ENCODE measurements around the gene TACC2. TPM values are rescaled to one million over a fixed set of nuclear protein-coding genes. Genes with fewer than 3 reads are reported as not detected.
"Not testable (repeated sequence)": the region's sequence is repeated elsewhere in the genome, so short reads cannot be mapped to it uniquely, and the experiment has no call there.

Gene TACC2
- polyA plus RNA-seq, 3 donors from 2014 or later: not detected

- no peaks in the 10 kb centered on the region for H3K4me1 Mint-ChIP-seq
Observed at GRCh38 chr10:122068844-122069243, 79.9 kb downstream of the TACC2 start.

GRCh38 chr10:122072491-122072890, 83.5 kb downstream of the TACC2 start:
- H3K36me3 Mint-ChIP-seq: no peaks in the 10 kb centered on the region
- no peak for DNase-seq
- H3K9me3 Mint-ChIP-seq: peaks cover 0 to 9% (median 0%) of the 10 kb centered on the region in 6 donors
- H3K4me1 Mint-ChIP-seq: no peaks in the 10 kb centered on the region
- no peak overlapping the region for H3K27ac Mint-ChIP-seq
- no peak overlapping the region for H3K4me3 Mint-ChIP-seq
- peaks cover 0 to 9% (median 0%) of the 10 kb centered on the region in 3 donors for H3K27me3 Mint-ChIP-seq (ENCODE audit: low read depth in 3 of 3)

More at GRCh38 chr10:122068844-122069243, 79.9 kb downstream of the TACC2 start:
- peaks cover 0 to 11% (median 0%) of the 10 kb centered on the region in 3 donors for H3K27me3 Mint-ChIP-seq (ENCODE audit: low read depth in 3 of 3)
- H3K36me3 Mint-ChIP-seq: no peaks in the 10 kb centered on the region
- H3K9me3 Mint-ChIP-seq: peaks cover 0 to 9% (median 2%) of the 10 kb centered on the region in 6 donors
- no peak overlapping the region for H3K4me3 Mint-ChIP-seq
- no peak overlapping the region for H3K27ac Mint-ChIP-seq
- DNase-seq: no peak

DNA sequence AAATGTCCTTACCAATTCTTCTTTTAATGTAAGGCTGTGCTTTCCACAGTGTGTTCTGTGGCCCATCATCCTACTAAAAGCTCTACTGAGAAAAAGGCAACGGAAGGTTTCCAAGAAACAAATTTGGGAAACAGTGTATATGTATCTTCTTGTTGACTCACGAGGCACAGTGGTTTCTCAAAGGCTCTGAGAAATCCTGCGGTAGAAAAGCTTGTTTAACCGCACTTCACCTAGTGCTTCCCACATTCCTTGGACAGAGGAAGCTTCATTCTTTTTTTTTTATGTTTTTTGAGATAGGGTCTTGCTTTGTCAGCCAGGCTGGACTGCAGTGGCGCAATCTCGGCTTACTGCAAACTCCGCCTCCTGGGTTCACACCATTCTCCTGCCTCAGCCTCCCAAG, 84.5 kb downstream of the TACC2 start:
- DNase-seq: no peak
- Mint-ChIP-seq H3K36me3 (no peaks in the 10 kb centered on the region), H3K27me3 (ENCODE audit: low read depth in 3 of 3) (peaks cover 0 to 8% (median 0%) of the 10 kb centered on the region in 3 donors), H3K27ac (no peak overlapping the region), H3K4me3 (no peak overlapping the region), H3K4me1 (no peaks in the 10 kb centered on the region), H3K9me3 (peaks cover 0 to 10% (median 0%) of the 10 kb centered on the region in 6 donors)

- Mint-ChIP-seq H3K4me1 (no peaks in the 10 kb centered on the region), H3K36me3 (no peaks in the 10 kb centered on the region), H3K9me3 (peaks cover 0 to 6% (median 0%) of the 10 kb centered on the region in 6 donors), H3K4me3 (no peak overlapping the region), H3K27ac (no peak overlapping the region), H3K27me3 (ENCODE audit: low read depth in 3 of 3) (peaks cover 0 to 6% (median 3%) of the 10 kb centered on the region in 3 donors)
- no peak for DNase-seq
Observed at GRCh38 chr10:122075171-122075570, 86.2 kb downstream of the TACC2 start.

- H3K4me1 Mint-ChIP-seq; H3K4me3 Mint-ChIP-seq; H3K36me3 Mint-ChIP-seq; H3K27ac Mint-ChIP-seq; H3K9me3 Mint-ChIP-seq; H3K27me3 Mint-ChIP-seq (ENCODE audit: low read depth in 3 of 3); DNase-seq: not testable (repeated sequence)
Observed at GRCh38 chr10:122075876-122076275, 86.9 kb downstream of the TACC2 start.

- Mint-ChIP-seq H3K4me3 (no peak overlapping the region), H3K9me3 (peaks cover 0 to 4% (median 0%) of the 10 kb centered on the region in 6 donors), H3K36me3 (no peaks in the 10 kb centered on the region), H3K27ac (no peak overlapping the region), H3K27me3 (ENCODE audit: low read depth in 3 of 3) (peaks cover 0 to 6% (median 3%) of the 10 kb centered on the region in 3 donors), H3K4me1 (no peaks in the 10 kb centered on the region)
- DNase-seq: no peak
Observed at GRCh38 chr10:122077311-122077875, 88.4 kb downstream of the TACC2 start.

DNA sequence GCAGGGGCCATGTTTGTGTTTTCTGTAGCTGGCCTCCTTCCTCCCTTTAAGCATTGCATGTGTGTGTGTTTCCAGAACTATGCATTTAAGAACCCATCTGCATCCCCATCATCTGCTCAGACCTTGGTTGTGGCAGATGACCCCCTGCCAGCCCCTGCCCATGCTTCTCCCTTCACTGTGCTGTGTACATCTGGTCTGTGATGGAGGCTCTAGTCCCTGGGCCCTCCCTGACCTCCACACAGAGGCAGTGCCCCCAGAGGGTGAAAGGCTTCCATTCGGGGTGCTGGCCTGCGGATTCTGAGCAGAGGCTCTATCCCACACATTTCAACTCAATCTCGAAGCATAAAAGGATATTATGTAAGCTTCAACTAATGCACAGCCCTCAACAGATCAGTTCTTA, 89.4 kb downstream of the TACC2 start:
- peaks cover 0 to 1% (median 0%) of the 10 kb centered on the region in 6 donors for H3K9me3 Mint-ChIP-seq
- no peak overlapping the region for H3K4me3 Mint-ChIP-seq
- no peak for DNase-seq
- no peaks in the 10 kb centered on the region for H3K36me3 Mint-ChIP-seq
- H3K4me1 Mint-ChIP-seq: no peaks in the 10 kb centered on the region
- H3K27me3 Mint-ChIP-seq (ENCODE audit: low read depth in 3 of 3): peaks cover 0 to 3% (median 2%) of the 10 kb centered on the region in 3 donors
- no peak overlapping the region for H3K27ac Mint-ChIP-seq

- no peak overlapping the region for H3K4me3 Mint-ChIP-seq
- no peaks in the 10 kb centered on the region for H3K36me3 Mint-ChIP-seq
- DNase-seq: no peak
- no peaks in the 10 kb centered on the region for H3K4me1 Mint-ChIP-seq
- no peak overlapping the region for H3K27ac Mint-ChIP-seq
- peaks cover 0 to 5% (median 2%) of the 10 kb centered on the region in 3 donors for H3K27me3 Mint-ChIP-seq (ENCODE audit: low read depth in 3 of 3)
- H3K9me3 Mint-ChIP-seq: peaks cover 0 to 1% (median 0%) of the 10 kb centered on the region in 6 donors
Observed at GRCh38 chr10:122078965-122079795, 90.2 kb downstream of the TACC2 start.

- Mint-ChIP-seq H3K36me3 (no peaks in the 10 kb centered on the region), H3K4me1 (no peaks in the 10 kb centered on the region), H3K27ac (no peak overlapping the region), H3K4me3 (no peak overlapping the region), H3K27me3 (ENCODE audit: low read depth in 3 of 3) (peaks cover 3 to 5% (median 4%) of the 10 kb centered on the region in 3 donors), H3K9me3 (peaks cover 0 to 1% (median 0%) of the 10 kb centered on the region in 6 donors)
- no peak for DNase-seq
Observed at GRCh38 chr10:122082616-122083477, 93.9 kb downstream of the TACC2 start.

DNA sequence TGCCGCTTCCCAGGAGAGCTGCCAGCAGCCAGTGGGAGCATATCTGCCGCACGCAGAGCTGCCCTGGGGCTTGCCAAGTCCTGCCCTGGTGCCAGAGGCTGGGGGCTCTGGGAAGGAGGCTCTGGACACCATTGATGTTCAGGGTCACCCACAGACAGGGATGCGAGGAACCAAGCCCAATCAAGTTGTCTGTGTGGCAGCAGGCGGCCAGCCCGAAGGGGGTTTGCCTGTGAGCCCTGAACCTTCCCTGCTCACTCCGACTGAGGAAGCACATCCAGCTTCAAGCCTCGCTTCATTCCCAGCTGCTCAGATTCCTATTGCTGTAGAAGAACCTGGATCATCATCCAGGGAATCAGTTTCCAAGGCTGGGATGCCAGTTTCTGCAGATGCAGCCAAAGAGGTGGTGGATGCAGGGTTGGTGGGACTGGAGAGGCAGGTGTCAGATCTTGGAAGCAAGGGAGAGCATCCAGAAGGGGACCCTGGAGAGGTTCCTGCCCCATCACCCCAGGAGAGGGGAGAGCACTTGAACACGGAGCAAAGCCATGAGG, 94.6 kb downstream of the TACC2 start:
- no peaks in the 10 kb centered on the region for H3K4me1 Mint-ChIP-seq
- H3K27me3 Mint-ChIP-seq (ENCODE audit: low read depth in 3 of 3): peaks cover 2 to 5% (median 3%) of the 10 kb centered on the region in 3 donors
- no peak overlapping the region for H3K4me3 Mint-ChIP-seq
- H3K36me3 Mint-ChIP-seq: no peaks in the 10 kb centered on the region
- no peak for DNase-seq
- no peaks in the 10 kb centered on the region for H3K9me3 Mint-ChIP-seq
- no peak overlapping the region for H3K27ac Mint-ChIP-seq

DNA sequence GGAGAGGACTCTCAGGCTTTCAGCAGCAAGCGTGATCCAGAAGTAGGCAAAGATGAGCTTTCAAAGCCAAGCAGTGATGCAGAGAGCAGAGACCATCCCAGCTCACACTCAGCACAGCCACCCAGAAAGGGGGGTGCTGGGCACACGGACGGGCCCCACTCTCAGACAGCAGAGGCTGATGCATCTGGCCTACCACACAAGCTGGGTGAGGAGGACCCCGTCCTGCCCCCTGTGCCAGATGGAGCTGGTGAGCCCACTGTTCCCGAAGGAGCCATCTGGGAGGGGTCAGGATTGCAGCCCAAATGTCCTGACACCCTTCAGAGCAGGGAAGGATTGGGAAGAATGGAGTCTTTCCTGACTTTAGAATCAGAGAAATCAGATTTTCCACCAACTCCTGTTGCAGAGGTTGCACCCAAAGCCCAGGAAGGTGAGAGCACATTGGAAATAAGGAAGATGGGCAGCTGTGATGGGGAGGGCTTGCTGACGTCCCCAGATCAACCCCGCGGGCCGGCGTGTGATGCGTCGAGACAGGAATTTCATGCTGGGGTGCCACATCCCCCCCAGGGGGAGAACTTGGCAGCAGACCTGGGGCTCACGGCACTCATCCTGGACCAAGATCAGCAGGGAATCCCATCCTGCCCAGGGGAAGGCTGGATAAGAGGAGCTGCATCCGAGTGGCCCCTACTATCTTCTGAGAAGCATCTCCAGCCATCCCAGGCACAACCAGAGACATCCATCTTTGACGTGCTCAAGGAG, 95.5 kb downstream of the TACC2 start:
- no peak overlapping the region for H3K4me3 Mint-ChIP-seq
- no peaks in the 10 kb centered on the region for H3K36me3 Mint-ChIP-seq
- no peak overlapping the region for H3K27ac Mint-ChIP-seq
- H3K9me3 Mint-ChIP-seq: no peaks in the 10 kb centered on the region
- H3K4me1 Mint-ChIP-seq: no peaks in the 10 kb centered on the region
- no peak for DNase-seq
- peaks cover 2 to 7% (median 2%) of the 10 kb centered on the region in 3 donors for H3K27me3 Mint-ChIP-seq (ENCODE audit: low read depth in 3 of 3)

- Mint-ChIP-seq H3K36me3 (no peaks in the 10 kb centered on the region), H3K4me1 (no peaks in the 10 kb centered on the region), H3K4me3 (no peak overlapping the region), H3K27ac (no peak overlapping the region), H3K27me3 (ENCODE audit: low read depth in 3 of 3) (peaks cover 2 to 7% (median 2%) of the 10 kb centered on the region in 3 donors), H3K9me3 (no peaks in the 10 kb centered on the region)
- no peak for DNase-seq
Observed at GRCh38 chr10:122085423-122085911, 96.5 kb downstream of the TACC2 start.

All from immature natural killer cell (primary cell).